ENCODE measurements around the gene SUPT20HL2.
"Not testable (repeated sequence)": the region's sequence is repeated elsewhere in the genome, so short reads cannot be mapped to it uniquely, and the experiment has no call there.

SUPT20HL2 gene

GRCh38 chrX:24317567-24317966, 3.7 kb upstream of the SUPT20HL2 start:
- no peaks in the 10 kb centered on the region for H3K9me3 ChIP-seq
- TF ChIP-seq CTCF (IDR thresholded peaks at IDR 0.05) = no peak
- H3K27me3 ChIP-seq = no peaks in the 10 kb centered on the region
- H3K27ac ChIP-seq = no peak overlapping the region
- no peaks in the 10 kb centered on the region for H3K36me3 ChIP-seq
- no peak overlapping the region for H3K4me3 ChIP-seq (ENCODE audit: low read depth in 1 of 2, low read length in 1 of 2)
- H3K4me1 ChIP-seq (ENCODE audit: control insufficient read depth in 1 of 2, insufficient read depth in 1 of 2, low read depth in 1 of 2, low read length in 1 of 2) = no peaks in the 10 kb centered on the region

GRCh38 chrX:24316111-24316510, 2.2 kb upstream of the SUPT20HL2 start:
- H3K27me3 ChIP-seq = no peaks in the 10 kb centered on the region
- TF ChIP-seq CTCF (IDR thresholded peaks at IDR 0.05) = no peak
- H3K27ac ChIP-seq = no peak overlapping the region
- no peak overlapping the region for H3K4me3 ChIP-seq (ENCODE audit: low read depth in 1 of 2, low read length in 1 of 2)
- no peaks in the 10 kb centered on the region for H3K4me1 ChIP-seq (ENCODE audit: control insufficient read depth in 1 of 2, insufficient read depth in 1 of 2, low read depth in 1 of 2, low read length in 1 of 2)
- no peaks in the 10 kb centered on the region for H3K36me3 ChIP-seq
- H3K9me3 ChIP-seq = no peaks in the 10 kb centered on the region

- not testable (repeated sequence) for H3K9me3 ChIP-seq; H3K4me3 ChIP-seq (ENCODE audit: low read depth in 1 of 2, low read length in 1 of 2); H3K36me3 ChIP-seq; H3K27ac ChIP-seq; H3K4me1 ChIP-seq (ENCODE audit: control insufficient read depth in 1 of 2, insufficient read depth in 1 of 2, low read depth in 1 of 2, low read length in 1 of 2); H3K27me3 ChIP-seq
These were observed 1.6 kb downstream of the SUPT20HL2 start for GRCh38 chrX:24312249-24312607.

- not testable (repeated sequence) for H3K4me1 ChIP-seq (ENCODE audit: control insufficient read depth in 1 of 2, insufficient read depth in 1 of 2, low read depth in 1 of 2, low read length in 1 of 2)
These were observed 2.2 kb downstream of the SUPT20HL2 start for GRCh38 chrX:24311507-24312248.

GRCh38 chrX:24310916-24311315, 3.0 kb downstream of the SUPT20HL2 start:
- H3K9me3 ChIP-seq; H3K36me3 ChIP-seq; H3K4me1 ChIP-seq (ENCODE audit: control insufficient read depth in 1 of 2, insufficient read depth in 1 of 2, low read depth in 1 of 2, low read length in 1 of 2); H3K27ac ChIP-seq; H3K4me3 ChIP-seq (ENCODE audit: low read depth in 1 of 2, low read length in 1 of 2); H3K27me3 ChIP-seq: not testable (repeated sequence)

More at GRCh38 chrX:24311507-24312248, 2.2 kb downstream of the SUPT20HL2 start:
- H3K4me3 ChIP-seq (ENCODE audit: low read depth in 1 of 2, low read length in 1 of 2); H3K9me3 ChIP-seq; H3K36me3 ChIP-seq; H3K27me3 ChIP-seq; H3K27ac ChIP-seq: not testable (repeated sequence)

GRCh38 chrX:24309580-24310374, 4.1 kb downstream of the SUPT20HL2 start:
- H3K27ac ChIP-seq; H3K4me1 ChIP-seq (ENCODE audit: control insufficient read depth in 1 of 2, insufficient read depth in 1 of 2, low read depth in 1 of 2, low read length in 1 of 2); H3K36me3 ChIP-seq; H3K4me3 ChIP-seq (ENCODE audit: low read depth in 1 of 2, low read length in 1 of 2); H3K9me3 ChIP-seq; H3K27me3 ChIP-seq: not testable (repeated sequence)

- H3K27me3 ChIP-seq; H3K27ac ChIP-seq; H3K4me1 ChIP-seq (ENCODE audit: control insufficient read depth in 1 of 2, insufficient read depth in 1 of 2, low read depth in 1 of 2, low read length in 1 of 2); H3K4me3 ChIP-seq (ENCODE audit: low read depth in 1 of 2, low read length in 1 of 2); H3K9me3 ChIP-seq; H3K36me3 ChIP-seq: not testable (repeated sequence)
These were observed 5.1 kb downstream of the SUPT20HL2 start for GRCh38 chrX:24308803-24309202.

- Histone ChIP-seq H3K9me3 (no peaks in the 10 kb centered on the region), H3K27ac (no peak overlapping the region), H3K4me1 (ENCODE audit: control insufficient read depth in 1 of 2, insufficient read depth in 1 of 2, low read depth in 1 of 2, low read length in 1 of 2) (no peaks in the 10 kb centered on the region), H3K4me3 (ENCODE audit: low read depth in 1 of 2, low read length in 1 of 2) (no peak overlapping the region), H3K27me3 (no peaks in the 10 kb centered on the region), H3K36me3 (no peaks in the 10 kb centered on the region)
- no peak for TF ChIP-seq CTCF (IDR thresholded peaks at IDR 0.05)
These were observed 7.4 kb downstream of the SUPT20HL2 start for GRCh38 chrX:24306440-24306839.
